Stimulated activated CD4-positive, alpha-beta T cell treated with anti-CD3 and anti-CD28 coated beads, Interleukin-4, amount 100 ng/mL, for 4 hours (primary cell): Measurements from ENCODE around the gene SLC27A6.
"Not testable (repeated sequence)": the region's sequence is repeated elsewhere in the genome, so short reads cannot be mapped to it uniquely, and the experiment has no call there.

Experiments used
- DNase-seq, 2 experiments: peaks; one replicate each; pipeline ENCODE4 v3.0.0-alpha.2; 2020

Gene SLC27A6, protein sequence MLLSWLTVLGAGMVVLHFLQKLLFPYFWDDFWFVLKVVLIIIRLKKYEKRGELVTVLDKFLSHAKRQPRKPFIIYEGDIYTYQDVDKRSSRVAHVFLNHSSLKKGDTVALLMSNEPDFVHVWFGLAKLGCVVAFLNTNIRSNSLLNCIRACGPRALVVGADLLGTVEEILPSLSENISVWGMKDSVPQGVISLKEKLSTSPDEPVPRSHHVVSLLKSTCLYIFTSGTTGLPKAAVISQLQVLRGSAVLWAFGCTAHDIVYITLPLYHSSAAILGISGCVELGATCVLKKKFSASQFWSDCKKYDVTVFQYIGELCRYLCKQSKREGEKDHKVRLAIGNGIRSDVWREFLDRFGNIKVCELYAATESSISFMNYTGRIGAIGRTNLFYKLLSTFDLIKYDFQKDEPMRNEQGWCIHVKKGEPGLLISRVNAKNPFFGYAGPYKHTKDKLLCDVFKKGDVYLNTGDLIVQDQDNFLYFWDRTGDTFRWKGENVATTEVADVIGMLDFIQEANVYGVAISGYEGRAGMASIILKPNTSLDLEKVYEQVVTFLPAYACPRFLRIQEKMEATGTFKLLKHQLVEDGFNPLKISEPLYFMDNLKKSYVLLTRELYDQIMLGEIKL

DNA sequence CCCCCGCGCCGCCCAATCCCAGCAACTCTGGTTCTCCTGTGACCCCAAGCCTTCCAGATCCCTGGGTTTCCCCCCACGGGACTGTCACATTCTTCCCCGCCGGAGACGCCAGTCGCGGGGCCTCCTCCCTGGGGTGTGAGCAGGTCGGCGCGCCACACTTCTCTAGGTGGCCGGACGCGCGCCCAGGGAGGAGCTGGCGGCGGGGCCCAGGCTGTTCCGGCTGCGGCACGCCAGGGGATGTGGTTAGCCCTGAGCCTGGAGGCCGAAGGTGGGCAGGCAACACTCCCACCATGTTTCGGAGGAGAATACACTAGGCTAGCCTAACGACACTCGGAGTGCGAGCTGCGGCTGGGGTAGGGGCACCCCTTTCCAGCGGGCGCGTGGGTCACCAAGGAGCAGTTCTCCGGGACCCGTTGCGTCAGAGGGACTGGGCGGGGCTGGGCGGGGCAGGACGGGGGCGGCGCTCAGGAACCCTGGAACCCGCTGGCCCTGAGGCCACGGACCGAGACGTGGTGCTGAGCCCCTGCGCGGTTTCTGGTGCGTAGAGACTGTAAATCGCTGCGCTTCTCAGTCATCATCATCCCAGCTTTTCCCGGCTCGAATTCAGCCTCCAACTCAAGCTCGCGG is at the start of gene SLC27A6:
Gene SLC27A6 (plus strand): TSS at position 478 of the 627 bp plus-strand sequence. CDS start 650 bp downstream, outside the sequence.
- no peak for DNase-seq

DNA sequence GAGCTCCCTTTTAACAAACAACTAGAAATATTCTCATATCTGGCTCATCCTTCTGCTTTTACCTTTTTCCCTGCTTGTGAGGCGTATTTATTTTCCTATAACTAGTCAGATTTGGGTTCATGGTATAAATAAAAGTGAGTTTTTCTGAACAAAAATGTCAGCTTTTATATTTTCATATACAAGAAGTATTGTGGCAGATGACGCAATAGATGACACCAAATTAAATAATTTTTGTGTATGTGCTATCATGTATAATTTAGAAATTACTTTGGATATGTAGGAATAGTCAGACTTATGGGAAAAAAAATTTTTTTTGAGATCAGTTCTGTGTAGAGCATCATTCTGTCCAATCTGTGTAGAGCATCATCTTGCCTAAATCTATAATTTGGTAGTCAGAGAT is 45.7 kb upstream of the SLC27A6 start:
- DNase-seq = no peak

DNA sequence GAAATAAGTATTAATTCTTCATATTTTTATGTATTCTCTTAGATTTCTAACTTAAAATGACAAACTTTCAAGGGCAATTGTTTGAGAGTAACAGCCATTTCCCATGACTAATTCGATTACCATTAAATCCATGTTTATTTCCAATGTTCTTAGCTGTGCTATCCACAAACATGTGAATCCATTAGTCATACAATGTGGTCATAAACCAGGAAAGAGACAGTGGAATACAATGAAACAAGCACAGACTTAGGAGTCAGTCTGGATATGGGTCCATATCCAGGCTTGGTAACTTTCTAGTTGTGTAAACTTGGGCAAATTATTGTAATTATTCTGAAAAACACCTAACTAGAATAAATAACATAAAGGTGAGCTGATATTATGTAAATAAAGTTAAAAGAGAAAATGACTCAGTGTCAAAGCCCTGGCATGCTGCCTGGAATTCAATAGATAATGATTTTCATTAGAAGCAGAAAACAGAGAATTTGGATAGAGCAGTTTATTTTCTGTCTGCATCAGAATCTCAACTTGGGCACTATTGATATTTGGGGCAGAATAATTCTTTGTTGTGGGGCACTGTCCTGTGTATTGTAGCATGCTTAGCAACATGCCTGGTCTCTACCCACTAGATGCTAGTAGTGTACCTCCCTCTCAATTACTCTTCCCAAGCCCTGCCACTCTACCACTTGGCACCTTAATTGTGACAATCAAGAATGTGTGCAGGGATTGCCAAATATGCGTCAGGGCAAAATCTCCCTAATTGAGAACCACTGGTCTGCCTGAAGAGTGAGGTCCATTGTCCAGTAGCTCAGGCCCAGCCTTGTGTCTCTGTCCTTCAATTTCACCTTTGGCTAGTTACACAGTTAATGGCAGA is 44.7 kb upstream of the SLC27A6 start:
- no peak for DNase-seq

DNA sequence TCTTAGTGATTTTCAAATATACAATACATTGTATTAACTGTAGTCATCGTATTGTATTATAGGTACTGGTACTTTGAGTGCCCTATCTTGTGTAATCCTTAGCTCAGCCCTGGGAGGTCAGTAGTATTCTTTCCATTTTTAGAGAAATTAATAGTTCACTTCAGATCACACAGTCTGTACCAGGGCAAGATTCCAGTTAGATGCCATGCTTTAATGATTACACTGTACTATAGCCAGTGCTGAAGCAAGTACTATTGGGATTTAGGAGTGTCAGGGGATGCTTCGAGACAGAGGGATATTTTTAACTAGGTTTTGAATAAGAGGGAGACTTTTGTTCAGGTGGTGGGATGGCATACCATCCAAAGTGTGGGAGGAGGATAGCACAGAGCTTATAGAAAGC is 41.0 kb upstream of the SLC27A6 start:
- DNase-seq = no peak

DNA sequence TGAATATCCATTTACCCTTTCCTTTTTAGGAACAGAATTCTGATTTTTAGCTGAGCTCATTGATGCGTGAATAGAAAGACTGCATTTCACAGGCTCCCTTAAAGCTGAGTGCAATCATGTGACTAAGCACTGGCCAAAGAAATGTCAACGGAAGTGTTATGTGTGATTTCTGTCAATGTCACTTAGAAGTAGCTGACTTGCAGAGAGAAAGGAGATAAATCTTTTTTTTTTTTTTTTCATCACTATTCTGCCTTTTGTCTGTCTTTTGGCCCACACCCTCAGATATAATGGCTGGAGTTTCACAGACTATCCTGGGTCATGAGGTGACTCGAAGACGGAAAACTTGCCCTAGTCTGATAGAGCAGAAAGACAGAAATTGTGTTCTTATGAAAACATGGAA is 39.3 kb upstream of the SLC27A6 start:
- DNase-seq = no peak

DNA sequence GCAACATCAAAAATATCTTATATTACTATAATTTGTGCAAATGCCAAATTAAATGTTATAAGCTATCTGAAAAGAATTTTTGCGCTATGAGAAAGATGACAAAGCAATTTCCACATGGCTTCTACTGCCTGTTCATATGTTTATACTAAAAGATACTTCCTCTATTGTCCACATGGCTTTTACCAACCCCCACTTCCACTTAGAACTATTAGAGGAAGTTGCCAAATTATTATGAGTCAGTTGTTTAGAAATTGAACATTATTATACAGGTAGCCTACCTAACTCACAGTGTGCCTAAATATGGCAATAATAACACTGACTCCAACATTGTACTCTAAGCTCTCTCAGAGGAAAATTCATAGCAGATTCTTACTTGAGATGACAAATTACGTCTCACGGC is 37.6 kb upstream of the SLC27A6 start:
- no peak for DNase-seq

DNA sequence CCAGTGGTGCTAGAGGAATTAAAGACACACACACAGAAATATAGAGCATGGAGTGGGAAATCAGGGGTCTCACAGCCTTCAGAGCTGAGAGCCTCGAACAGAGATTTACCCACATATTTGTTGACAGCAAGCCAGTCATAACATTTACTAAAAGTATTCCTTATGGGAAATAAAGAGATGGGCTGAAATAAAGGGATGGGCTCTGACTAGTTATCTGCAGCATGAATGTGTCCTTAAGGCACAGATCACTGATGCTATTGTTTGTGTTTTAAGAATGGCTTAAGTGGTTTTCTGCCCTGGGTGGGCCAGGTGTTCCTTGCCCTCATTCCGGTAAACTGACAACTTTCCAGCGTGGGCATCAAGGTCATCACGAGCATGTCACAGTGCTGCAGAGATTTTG is 33.1 kb upstream of the SLC27A6 start:
- DNase-seq = not testable (repeated sequence)

DNA sequence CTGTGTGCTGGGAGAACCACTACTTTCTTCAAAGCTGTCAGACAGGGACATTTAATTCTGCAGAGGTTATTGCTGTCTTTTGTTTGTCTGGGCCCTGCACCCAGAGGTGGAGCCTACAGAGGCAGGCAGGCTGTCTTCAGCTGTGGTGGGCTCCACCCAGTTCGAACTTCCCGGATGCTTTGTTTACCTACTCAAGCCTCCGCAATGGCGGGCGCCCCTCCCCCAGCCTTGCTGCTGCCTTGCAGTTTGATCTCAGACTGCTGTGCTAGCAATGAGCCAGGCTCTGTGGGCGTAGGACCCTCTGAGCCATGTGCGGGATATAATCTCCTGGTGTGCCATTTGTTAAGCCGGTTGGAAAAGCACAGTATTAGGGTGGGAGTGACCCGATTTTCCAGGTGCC is 22.2 kb upstream of the SLC27A6 start:
- not testable (repeated sequence) for DNase-seq

DNA sequence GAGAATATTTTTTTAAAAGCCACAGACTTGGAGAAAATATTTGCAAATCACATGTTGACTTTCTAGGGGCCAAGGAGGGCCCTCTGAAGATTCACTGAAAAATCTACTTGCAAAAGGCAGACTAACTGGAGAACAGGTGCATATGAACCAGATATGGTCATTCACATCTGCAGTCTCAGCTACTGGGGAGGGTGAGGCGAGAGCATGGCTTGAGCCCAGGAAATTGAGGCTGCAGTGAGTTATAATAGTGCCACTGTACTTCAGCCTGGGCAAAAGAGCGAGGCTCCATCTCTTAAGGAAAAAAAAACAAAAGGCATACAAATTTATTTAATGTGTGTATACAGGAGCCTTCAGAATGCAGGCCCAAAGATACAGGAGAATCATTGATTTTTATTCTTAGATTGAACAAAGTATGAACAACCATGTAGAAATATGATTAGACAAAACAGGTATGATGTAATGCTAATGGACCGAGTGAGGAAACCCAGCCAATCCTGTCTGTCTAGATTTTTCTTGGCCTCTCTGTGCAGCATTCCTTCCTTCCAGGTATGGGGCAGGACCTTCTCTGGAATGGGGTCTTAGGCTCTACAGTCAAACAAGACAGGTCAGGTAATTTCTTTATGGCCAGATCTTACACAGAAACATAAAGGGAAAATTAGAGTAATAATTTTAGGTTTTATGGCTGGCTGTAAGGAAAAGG is 15.3 kb upstream of the SLC27A6 start:
- no peak for DNase-seq

DNA sequence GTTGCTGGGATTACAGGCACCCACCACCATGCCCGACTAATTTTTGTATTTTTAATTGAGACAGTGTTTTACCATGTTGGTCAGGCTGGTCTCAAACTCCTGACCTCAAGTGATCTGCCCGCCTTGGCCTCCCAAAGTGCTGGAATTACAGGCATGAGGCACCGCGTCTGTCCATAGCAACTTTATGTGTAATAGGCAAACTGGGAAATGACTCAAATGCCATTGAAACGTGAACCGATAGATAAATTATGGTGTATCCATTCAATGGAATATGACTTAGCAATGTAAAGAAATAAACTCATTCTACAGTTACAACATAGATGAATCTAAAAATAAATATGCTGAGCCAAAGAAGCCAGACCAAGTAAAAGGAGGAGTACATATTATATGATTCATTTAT is 14.0 kb upstream of the SLC27A6 start:
- DNase-seq = not testable (repeated sequence)

DNA sequence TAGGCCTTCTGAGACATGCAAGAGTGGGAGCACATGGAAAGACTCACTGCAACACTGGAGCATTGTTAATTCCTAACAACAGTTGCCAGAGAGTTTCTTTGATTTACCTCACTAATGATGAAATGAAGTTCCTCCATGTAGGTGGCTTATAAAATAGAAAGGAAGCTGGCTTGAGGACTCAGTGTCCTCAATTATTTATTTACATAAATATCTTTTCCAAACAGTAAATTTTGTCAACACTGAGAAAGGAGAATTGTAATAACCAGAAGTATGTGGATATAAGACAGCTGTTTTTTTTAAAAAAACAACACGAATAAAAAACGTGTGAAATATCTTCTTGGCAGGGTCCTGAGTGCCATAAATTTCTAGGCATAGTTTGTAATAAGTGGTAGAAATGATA is 9.1 kb upstream of the SLC27A6 start:
- DNase-seq = no peak

DNA sequence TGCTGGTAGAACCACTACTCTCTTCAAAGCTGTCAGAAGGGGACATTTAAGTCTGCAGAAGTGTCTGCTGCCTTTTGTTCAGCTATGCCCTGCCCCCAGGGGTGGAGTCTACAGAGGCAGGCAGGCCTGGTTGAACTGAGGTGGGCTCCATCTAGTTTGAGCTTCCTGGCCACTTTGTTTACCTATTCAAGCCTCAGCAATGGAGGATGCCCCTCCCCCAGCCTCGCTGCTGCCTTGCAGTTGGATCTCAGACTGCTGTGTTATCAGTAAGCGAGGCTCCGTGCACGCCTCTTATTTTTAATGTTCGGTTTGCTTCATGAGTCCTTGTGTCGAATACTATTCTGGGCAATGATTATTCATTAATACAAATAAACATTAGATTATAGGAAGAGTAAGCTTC is 3.1 kb upstream of the SLC27A6 start:
- no peak for DNase-seq

DNA sequence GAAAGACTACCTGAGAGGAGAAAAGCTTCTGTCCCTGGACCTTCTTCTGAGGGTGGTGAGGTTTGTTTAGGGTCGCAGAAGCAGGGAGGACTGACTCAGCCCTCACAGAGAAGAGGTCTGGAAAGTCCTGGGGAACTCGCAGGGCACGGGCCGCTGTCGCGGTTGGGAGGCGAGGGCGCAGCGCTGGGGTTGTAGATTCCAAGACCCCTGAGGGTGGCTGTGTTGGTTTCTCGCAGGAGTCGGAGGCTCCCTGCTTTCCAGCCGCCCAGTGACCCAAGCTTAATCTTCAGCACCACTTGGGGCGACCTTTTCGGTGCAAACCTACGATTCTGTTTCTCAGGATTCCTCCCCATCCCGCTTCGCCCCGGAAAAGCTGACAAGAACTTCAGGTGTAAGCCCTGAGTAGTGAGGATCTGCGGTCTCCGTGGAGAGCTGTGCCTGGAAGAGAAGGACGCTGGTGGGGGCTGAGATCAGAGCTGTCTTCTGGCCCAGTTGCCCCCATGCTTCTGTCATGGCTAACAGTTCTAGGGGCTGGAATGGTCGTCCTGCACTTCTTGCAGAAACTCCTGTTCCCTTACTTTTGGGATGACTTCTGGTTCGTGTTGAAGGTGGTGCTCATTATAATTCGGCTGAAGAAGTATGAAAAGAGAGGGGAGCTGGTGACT is 482 bp downstream of the SLC27A6 start:
- DNase-seq = no peak

DNA sequence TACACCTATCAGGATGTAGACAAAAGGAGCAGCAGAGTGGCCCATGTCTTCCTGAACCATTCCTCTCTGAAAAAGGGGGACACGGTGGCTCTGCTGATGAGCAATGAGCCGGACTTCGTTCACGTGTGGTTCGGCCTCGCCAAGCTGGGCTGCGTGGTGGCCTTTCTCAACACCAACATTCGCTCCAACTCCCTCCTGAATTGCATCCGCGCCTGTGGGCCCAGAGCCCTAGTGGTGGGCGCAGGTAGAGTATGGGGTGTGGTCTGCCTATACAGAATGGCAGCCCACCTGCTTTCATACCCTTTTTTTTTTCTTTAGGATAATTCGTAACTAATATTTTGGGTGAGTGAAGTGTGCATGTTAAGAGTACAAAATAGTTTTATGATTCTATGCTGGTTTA is 1.1 kb downstream of the SLC27A6 start:
- no peak for DNase-seq

DNA sequence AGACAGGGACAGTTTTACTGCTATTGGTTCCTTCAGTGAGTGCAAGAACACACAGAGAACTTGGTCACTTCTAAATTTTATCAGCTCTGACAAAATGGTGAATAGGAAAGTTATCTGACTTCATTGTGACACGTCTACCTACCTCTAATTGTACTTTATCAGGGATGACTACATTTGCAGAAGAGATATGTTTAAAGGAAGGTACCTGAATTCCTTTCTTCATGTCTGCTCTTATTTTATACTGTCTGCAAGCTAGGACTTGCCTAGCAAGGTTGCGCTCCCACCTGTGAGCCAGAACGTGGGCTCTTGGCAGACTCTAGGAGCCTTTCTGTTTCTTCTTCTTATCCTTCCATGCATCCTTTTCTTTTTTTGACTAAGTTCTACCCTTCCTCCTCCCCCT is 1.6 kb downstream of the SLC27A6 start:
- no peak for DNase-seq

DNA sequence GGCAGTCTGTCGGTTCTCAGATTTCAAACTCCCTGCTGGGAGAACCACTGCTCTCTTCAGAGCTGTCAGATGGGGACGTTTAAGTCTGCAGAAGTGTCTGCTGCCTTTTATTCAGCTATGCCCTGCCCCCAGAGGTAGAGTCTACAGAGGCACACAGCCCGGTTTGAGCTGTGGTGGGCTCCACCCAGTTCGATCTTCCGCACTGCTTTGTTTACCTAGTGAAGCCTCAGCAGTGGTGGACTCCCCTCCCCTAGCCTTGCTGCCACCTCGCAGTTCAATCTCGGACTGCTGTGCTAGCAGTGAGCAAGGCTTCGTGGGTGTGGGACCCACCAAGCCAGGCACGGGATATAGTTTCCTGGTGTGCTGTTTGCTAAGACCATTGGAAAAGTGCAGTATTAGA is 8.0 kb downstream of the SLC27A6 start:
- no peak for DNase-seq

DNA sequence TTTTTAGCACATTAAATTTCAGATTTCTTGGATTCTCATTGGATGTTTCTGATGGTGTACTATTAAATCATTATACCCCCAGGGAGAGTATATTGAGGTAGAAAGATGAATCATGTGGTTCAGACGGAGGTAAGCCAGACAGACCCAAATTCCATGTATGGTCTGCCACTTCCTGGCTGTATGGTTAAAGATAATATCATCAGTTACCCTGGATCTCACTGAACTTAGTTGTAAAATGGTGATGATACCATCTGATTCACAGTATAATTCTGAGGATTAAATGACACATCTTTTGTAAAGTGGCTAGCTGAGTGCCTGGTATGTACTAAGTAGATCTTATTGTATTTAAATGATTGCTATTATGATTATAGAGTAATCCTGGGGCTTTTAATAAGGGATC is 9.3 kb downstream of the SLC27A6 start:
- DNase-seq = no peak

DNA sequence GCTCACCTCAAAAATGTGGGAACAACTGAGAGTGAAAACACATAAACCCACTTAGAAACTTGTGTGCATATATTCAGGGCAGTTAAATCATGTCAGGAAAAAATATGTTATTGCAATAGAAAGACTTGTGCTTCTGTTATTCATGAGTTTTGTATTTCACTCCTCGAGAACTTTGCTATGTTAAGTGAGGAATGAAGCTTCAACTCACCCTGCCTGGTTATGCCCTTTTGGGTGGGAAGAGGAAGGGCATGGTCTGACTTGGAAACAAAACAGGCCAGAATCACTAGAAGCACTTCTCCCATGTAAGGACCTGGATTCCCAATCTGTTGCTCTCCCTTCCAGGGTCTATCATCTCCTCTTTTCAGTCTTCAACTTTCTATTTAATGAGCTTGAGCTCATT is 14.5 kb downstream of the SLC27A6 start:
- no peak for DNase-seq

DNA sequence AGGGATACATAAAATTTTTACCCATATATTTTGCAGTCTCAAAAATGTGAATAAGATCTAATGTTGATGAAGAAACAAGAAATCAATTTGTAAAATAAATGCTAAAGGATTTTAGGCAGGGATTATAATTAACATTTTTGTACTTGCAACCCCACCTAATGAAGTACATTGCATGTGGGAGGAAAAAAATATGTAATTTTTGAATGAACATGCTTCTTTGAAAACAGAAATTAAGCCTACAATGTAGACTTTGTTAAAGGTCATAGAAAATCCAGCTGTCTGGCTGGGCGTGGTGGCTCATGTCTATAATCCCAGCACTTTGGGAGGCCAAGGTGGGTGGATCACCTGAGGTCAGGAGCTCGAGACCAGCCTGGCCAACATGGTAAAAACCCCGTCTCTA is 15.6 kb downstream of the SLC27A6 start:
- no peak for DNase-seq

DNA sequence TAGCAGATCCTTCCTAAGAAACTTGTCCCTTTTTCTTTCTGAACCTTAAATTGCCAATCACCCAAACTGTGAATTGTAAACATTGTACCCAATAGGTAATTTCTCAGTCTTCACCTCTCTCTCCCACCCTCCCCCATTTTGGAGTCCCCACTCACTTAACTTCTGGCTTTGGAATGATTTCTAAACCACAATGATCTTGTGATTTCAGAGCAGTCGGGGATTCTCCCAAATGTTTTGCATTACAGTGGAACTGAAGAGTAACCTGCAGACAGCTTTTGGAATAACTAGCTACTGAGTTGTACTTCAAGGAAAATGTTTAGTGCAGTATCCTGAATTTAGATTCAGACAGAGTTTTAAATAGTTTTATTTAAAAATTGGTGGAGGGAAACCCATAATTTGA is 19.2 kb downstream of the SLC27A6 start:
- DNase-seq = no peak

DNA sequence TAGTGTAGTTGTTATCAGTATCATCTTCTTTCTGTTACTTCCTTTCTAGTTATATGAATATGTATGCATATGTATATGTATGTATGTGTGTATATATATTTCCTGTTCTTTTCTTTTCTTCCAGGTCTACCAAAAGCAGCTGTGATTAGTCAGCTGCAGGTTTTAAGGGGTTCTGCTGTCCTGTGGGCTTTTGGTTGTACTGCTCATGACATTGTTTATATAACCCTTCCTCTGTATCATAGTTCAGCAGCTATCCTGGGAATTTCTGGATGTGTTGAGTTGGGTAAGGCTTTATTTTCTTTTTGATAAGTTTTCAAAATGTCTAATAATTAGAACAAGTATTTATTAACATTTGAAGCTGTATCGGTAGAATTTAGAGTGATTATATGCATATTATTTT is 23.2 kb downstream of the SLC27A6 start:
- DNase-seq = no peak
